ENCODE measurements around the gene NINL.

NINL gene

GRCh38 chr20:25467441-25467840 is 117.9 kb downstream of the NINL start:
- in situ Hi-C loops (cut with MboI; ENCODE audit: low sequenced_read_pairs), result no loop called here
- no peaks in the 10 kb centered on the region for H3K4me1 ChIP-seq
- no peak overlapping the region for H3K4me3 ChIP-seq
- H3K36me3 ChIP-seq (replicated peaks), result no peaks in the 10 kb centered on the region
- no peak for DNase-seq (ENCODE audit: low spot score in 2 of 2)
- H3K27me3 ChIP-seq (ENCODE audit: low read depth), result no peaks in the 10 kb centered on the region
- no peaks in the 10 kb centered on the region for H3K9me3 ChIP-seq

GRCh38 chr20:25466846-25467245 is 118.5 kb downstream of the NINL start:
- no peak overlapping the region for H3K4me3 ChIP-seq
- H3K9me3 ChIP-seq, result no peaks in the 10 kb centered on the region
- no peaks in the 10 kb centered on the region for H3K4me1 ChIP-seq
- in situ Hi-C loops (cut with MboI; ENCODE audit: low sequenced_read_pairs), result no loop called here
- no peaks in the 10 kb centered on the region for H3K36me3 ChIP-seq (replicated peaks)
- H3K27me3 ChIP-seq (ENCODE audit: low read depth), result no peaks in the 10 kb centered on the region
- no peak for DNase-seq (ENCODE audit: low spot score in 2 of 2)

- in situ Hi-C loops (cut with MboI; ENCODE audit: low sequenced_read_pairs), result no loop called here
- no peaks in the 10 kb centered on the region for H3K36me3 ChIP-seq (replicated peaks)
- H3K4me3 ChIP-seq, result no peak overlapping the region
- H3K4me1 ChIP-seq, result no peaks in the 10 kb centered on the region
- no peaks in the 10 kb centered on the region for H3K27me3 ChIP-seq (ENCODE audit: low read depth)
- DNase-seq (ENCODE audit: low spot score in 2 of 2), result no peak
- H3K9me3 ChIP-seq, result no peaks in the 10 kb centered on the region
Observed at GRCh38 chr20:25465243-25466135, 119.8 kb downstream of the NINL start.

GRCh38 chr20:25464501-25465242 is 120.7 kb downstream of the NINL start:
- Histone ChIP-seq H3K4me1 (no peaks in the 10 kb centered on the region), H3K36me3 (replicated peaks) (no peaks in the 10 kb centered on the region), H3K4me3 (no peak overlapping the region), H3K27me3 (ENCODE audit: low read depth) (no peaks in the 10 kb centered on the region), H3K9me3 (no peaks in the 10 kb centered on the region)
- in situ Hi-C loops (cut with MboI; ENCODE audit: low sequenced_read_pairs), result no loop called here
- DNase-seq (ENCODE audit: low spot score in 2 of 2), result no peak

- Histone ChIP-seq H3K9me3 (no peaks in the 10 kb centered on the region), H3K4me1 (no peaks in the 10 kb centered on the region), H3K36me3 (replicated peaks) (no peaks in the 10 kb centered on the region), H3K4me3 (no peak overlapping the region), H3K27me3 (ENCODE audit: low read depth) (no peaks in the 10 kb centered on the region)
- no peak for DNase-seq (ENCODE audit: low spot score in 2 of 2)
- in situ Hi-C loops (cut with MboI; ENCODE audit: low sequenced_read_pairs), result no loop called here
Observed at GRCh38 chr20:25461786-25462545, 123.4 kb downstream of the NINL start.

- Histone ChIP-seq H3K9me3 (no peaks in the 10 kb centered on the region), H3K4me1 (no peaks in the 10 kb centered on the region), H3K36me3 (replicated peaks) (no peaks in the 10 kb centered on the region), H3K4me3 (no peak overlapping the region), H3K27me3 (ENCODE audit: low read depth) (no peaks in the 10 kb centered on the region)
- DNase-seq (ENCODE audit: low spot score in 2 of 2), result no peak
- in situ Hi-C loops (cut with MboI; ENCODE audit: low sequenced_read_pairs), result no loop called here
Observed at GRCh38 chr20:25461281-25461650, 124.1 kb downstream of the NINL start.

- in situ Hi-C loops (cut with MboI; ENCODE audit: low sequenced_read_pairs), result no loop called here
- Histone ChIP-seq H3K27me3 (ENCODE audit: low read depth) (no peaks in the 10 kb centered on the region), H3K9me3 (no peaks in the 10 kb centered on the region), H3K36me3 (replicated peaks) (no peaks in the 10 kb centered on the region), H3K4me1 (no peaks in the 10 kb centered on the region), H3K4me3 (no peak overlapping the region)
- DNase-seq (ENCODE audit: low spot score in 2 of 2), result no peak
Observed at GRCh38 chr20:25460566-25461280, 124.6 kb downstream of the NINL start.

GRCh38 chr20:25459916-25460535 is 125.3 kb downstream of the NINL start:
- Histone ChIP-seq H3K27me3 (ENCODE audit: low read depth) (no peaks in the 10 kb centered on the region), H3K4me1 (no peaks in the 10 kb centered on the region), H3K4me3 (no peak overlapping the region), H3K9me3 (no peaks in the 10 kb centered on the region), H3K36me3 (replicated peaks) (no peaks in the 10 kb centered on the region)
- in situ Hi-C loops (cut with MboI; ENCODE audit: low sequenced_read_pairs), result no loop called here
- no peak for DNase-seq (ENCODE audit: low spot score in 2 of 2)

GRCh38 chr20:25459111-25459830 is 126.1 kb downstream of the NINL start:
- no peak for DNase-seq (ENCODE audit: low spot score in 2 of 2)
- no peak overlapping the region for H3K4me3 ChIP-seq
- no peaks in the 10 kb centered on the region for H3K4me1 ChIP-seq
- no peaks in the 10 kb centered on the region for H3K9me3 ChIP-seq
- in situ Hi-C loops (cut with MboI; ENCODE audit: low sequenced_read_pairs), result no loop called here
- no peaks in the 10 kb centered on the region for H3K27me3 ChIP-seq (ENCODE audit: low read depth)
- no peaks in the 10 kb centered on the region; the same call in 1 of the 2 replicates for H3K36me3 ChIP-seq (replicated peaks)

- Histone ChIP-seq H3K36me3 (replicated peaks) (no peaks in the 10 kb centered on the region; the same call in 1 of the 2 replicates), H3K4me1 (peaks cover 5% of the 10 kb centered on the region), H3K27me3 (ENCODE audit: low read depth) (no peaks in the 10 kb centered on the region), H3K9me3 (no peaks in the 10 kb centered on the region), H3K4me3 (no peak overlapping the region)
- in situ Hi-C loops (cut with MboI; ENCODE audit: low sequenced_read_pairs), result no loop called here
- no peak for DNase-seq (ENCODE audit: low spot score in 2 of 2)
Observed at GRCh38 chr20:25457886-25458680, 127.2 kb downstream of the NINL start.

GRCh38 chr20:25454153-25454900 is 131.0 kb downstream of the NINL start:
- Histone ChIP-seq H3K9me3 (no peaks in the 10 kb centered on the region), H3K4me1 (peaks cover 5% of the 10 kb centered on the region), H3K36me3 (replicated peaks) (no peaks in the 10 kb centered on the region; the same call in 1 of the 2 replicates), H3K27me3 (ENCODE audit: low read depth) (no peaks in the 10 kb centered on the region), H3K4me3 (no peak overlapping the region)
- no peak for DNase-seq (ENCODE audit: low spot score in 2 of 2)
- in situ Hi-C loops (cut with MboI; ENCODE audit: low sequenced_read_pairs), result no loop called here

All from HAP-1 (cell line).